Vagina (tissue), 2 donors: ENCODE results near the gene EFEMP1. TPM values are rescaled to one million over a fixed set of nuclear protein-coding genes. Genes with fewer than 3 reads are reported as not detected.

Experiments used
- DNase-seq, 2 donors: peaks; one replicate each; pipeline ENCODE4 v3.0.0-alpha.2; 2017; ENCODE audit errors: extremely low spot score in 2 of 2
- H3K27ac ChIP-seq: fragments of 200-600 bp; sonication (generic); one replicate; pipeline ENCODE4 v1.5.1; 2019
- H3K27me3 ChIP-seq: fragments of 200-600 bp; sonication (generic); one replicate; pipeline ENCODE4 v1.5.1; 2019
- H3K36me3 ChIP-seq, 2 donors: fragments of 200-600 bp; sonication (generic); one replicate each; pipeline ENCODE4 v1.5.1; 2017 to 2019
- H3K4me1 ChIP-seq: fragments of 200-600 bp; sonication (generic); one replicate; pipeline ENCODE4 v1.5.1; 2019
- H3K4me3 ChIP-seq, 2 donors: fragments of 200-600 bp; sonication (generic); 1 replicate in 1 of 2; 2 replicates in 1 of 2; pipeline ENCODE4 v1.5.1; 2016 to 2019
- H3K9me3 ChIP-seq: fragments of 200-600 bp; sonication (generic); one replicate; pipeline ENCODE4 v1.5.1; 2019
- POLR2A ChIP-seq, 2 donors: fragments of 450-650 bp; IDR thresholded peaks; one replicate each; pipeline ENCODE4 v1.6.1; 2017; ENCODE audit warnings: antibody characterized with exemption in 2 of 2, mild to moderate bottlenecking in 2 of 2, moderate library complexity in 2 of 2
- POLR2AphosphoS5 ChIP-seq, 2 donors: sonication (generic); formaldehyde crosslinking; IDR thresholded peaks; one replicate each; pipeline ENCODE4 v1.9.0; 2017; ENCODE audit warnings: antibody characterized with exemption in 2 of 2, mild to moderate bottlenecking in 2 of 2, low read depth in 1 of 2; ENCODE audit not compliant: insufficient read depth in 1 of 2
- intact Hi-C: fragments of 100-400 bp; cut with DNase I; formaldehyde crosslinking; loops from one replicate; pipeline ENCODE4 v1.15.1; 2023
- total RNA-seq: library from RNA; depleted of rRNA; stranded (reverse); fragments of >200 nt; gene quantifications from one replicate; pipeline ENCODE4 v1.2.3, GENCODE V29; 2016
- TF ChIP-seq, protein P1 (sequence below), 3 experiments: fragments of 450-650 bp in 2 of 3; fragments of 200-600 bp in 1 of 3; sonication (generic) in 1 of 3; IDR thresholded peaks; one replicate each; pipeline ENCODE4 v1.5.1; 2017 to 2019; ENCODE audit warnings: antibody characterized with exemption in 3 of 3, mild to moderate bottlenecking in 2 of 3, moderate library complexity in 2 of 3

Gene EFEMP1
- total RNA-seq, 1 donor from 2014 or later, result 235 TPM

DNA sequence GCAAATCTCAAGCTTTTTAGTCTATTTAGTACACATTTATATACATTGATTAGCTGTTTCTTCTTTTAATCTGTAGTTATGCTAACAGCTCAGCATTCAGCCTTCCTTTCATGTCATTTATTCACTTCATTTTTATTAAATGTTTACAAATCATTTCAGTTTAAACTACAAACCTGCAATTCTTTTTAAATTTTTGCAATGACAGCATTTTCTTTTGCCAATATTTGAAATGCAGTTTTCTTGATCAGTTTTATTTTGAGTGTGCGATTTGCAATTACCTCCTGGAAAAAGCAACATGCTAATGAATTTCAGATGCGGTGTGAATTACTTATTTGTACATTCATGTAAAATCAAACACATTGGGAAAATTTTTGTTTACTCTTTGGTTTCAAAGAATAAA is 13.5 kb downstream of the EFEMP1 start:
- Histone ChIP-seq H3K4me1 (peaks cover 19% of the 10 kb centered on the region), H3K9me3 (no peaks in the 10 kb centered on the region), H3K36me3 (no peaks in the 10 kb centered on the region), H3K4me3 (no peak overlapping the region), H3K27me3 (no peaks in the 10 kb centered on the region), H3K27ac (no peak overlapping the region)
- no peak for TF ChIP-seq POLR2AphosphoS5 (IDR thresholded peaks at IDR 0.05; ENCODE audit: insufficient read depth in 1 of 2, low read depth in 1 of 2)
- TF ChIP-seq, protein P1, sequence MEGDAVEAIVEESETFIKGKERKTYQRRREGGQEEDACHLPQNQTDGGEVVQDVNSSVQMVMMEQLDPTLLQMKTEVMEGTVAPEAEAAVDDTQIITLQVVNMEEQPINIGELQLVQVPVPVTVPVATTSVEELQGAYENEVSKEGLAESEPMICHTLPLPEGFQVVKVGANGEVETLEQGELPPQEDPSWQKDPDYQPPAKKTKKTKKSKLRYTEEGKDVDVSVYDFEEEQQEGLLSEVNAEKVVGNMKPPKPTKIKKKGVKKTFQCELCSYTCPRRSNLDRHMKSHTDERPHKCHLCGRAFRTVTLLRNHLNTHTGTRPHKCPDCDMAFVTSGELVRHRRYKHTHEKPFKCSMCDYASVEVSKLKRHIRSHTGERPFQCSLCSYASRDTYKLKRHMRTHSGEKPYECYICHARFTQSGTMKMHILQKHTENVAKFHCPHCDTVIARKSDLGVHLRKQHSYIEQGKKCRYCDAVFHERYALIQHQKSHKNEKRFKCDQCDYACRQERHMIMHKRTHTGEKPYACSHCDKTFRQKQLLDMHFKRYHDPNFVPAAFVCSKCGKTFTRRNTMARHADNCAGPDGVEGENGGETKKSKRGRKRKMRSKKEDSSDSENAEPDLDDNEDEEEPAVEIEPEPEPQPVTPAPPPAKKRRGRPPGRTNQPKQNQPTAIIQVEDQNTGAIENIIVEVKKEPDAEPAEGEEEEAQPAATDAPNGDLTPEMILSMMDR (IDR thresholded peaks at IDR 0.05), result no peak
- no peak for TF ChIP-seq POLR2A (IDR thresholded peaks at IDR 0.05)
- intact Hi-C loops, result no loop called here
- no peak for DNase-seq

DNA sequence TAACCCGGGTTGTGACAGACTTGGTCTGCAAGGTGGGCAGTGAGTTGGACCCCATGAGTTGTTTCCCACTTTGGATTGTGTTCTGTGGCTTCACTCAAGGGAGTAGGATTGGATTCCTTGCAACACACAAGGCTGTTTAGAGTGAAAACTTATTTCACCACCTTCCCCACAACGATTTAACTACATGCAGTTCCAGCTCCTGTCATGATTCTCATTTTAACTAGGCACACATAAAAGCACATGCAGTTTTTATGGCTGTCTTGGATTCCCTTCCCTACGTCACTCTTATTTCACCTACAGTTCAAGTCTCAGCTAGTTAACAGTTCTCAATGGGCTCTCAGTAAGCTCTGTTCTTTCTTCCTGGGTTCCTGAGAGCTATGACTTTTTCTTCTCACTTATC is 15.9 kb downstream of the EFEMP1 start:
- Histone ChIP-seq H3K27ac (peak overlapping the region; percentile 6), H3K9me3 (no peaks in the 10 kb centered on the region), H3K4me3 (no peak overlapping the region), H3K36me3 (no peaks in the 10 kb centered on the region), H3K27me3 (no peaks in the 10 kb centered on the region), H3K4me1 (no peaks in the 10 kb centered on the region)
- no peak for DNase-seq
- intact Hi-C loops, result no loop called here
- TF ChIP-seq, protein P1 (IDR thresholded peaks at IDR 0.05), result no peak
- peak in 1 of 2 donors; percentile 72 for TF ChIP-seq POLR2AphosphoS5 (IDR thresholded peaks at IDR 0.05; ENCODE audit: insufficient read depth in 1 of 2, low read depth in 1 of 2)

DNA sequence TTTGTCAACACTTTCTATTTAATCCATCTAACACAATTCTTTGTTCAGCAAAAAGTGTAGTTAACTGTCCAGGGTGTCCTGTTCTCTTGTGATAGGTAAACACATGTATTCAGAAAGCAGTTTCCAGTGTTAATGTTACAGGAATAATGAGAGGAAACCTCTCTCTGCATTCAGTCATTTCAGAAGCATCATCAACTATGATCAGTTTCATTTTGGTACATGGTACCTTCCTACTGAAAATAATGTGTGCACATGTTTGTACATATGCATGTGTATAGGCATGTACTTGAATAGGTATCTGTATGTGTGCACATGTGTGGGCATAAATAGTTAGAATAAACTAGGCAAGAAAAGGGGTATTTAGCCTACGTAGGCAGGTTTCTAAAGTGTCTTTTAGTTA is 16.6 kb downstream of the EFEMP1 start:
- H3K4me1 ChIP-seq, result no peaks in the 10 kb centered on the region
- H3K4me3 ChIP-seq, result no peak overlapping the region
- no peak overlapping the region for H3K27ac ChIP-seq
- no peak for DNase-seq
- H3K27me3 ChIP-seq, result no peaks in the 10 kb centered on the region
- no peaks in the 10 kb centered on the region for H3K9me3 ChIP-seq
- no peaks in the 10 kb centered on the region for H3K36me3 ChIP-seq
- intact Hi-C loops, result no loop called here
- TF ChIP-seq POLR2AphosphoS5 (IDR thresholded peaks at IDR 0.05; ENCODE audit: insufficient read depth in 1 of 2, low read depth in 1 of 2) (no peak), POLR2A (IDR thresholded peaks at IDR 0.05) (no peak)
- TF ChIP-seq, protein P1 (IDR thresholded peaks at IDR 0.05), result no peak

DNA sequence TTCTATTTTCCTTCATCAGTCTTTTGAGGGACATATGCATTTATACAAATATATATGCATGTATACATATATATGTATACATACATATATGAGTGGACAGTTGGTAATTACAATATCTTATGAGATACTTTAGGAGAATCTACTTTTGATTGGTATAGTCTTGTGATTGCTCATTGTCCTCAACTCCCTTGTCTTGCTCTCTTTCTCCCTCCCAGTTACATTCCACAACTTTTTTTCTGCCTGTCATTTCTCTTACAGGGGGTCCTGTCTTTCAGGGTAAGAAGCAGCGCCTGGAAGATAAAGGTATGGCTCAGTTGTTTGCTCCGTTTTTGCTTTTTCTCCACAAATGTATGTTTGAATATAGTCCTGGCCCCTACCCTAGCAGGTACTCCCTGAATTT is 19.9 kb downstream of the EFEMP1 start:
- H3K4me1 ChIP-seq, result no peaks in the 10 kb centered on the region
- no peaks in the 10 kb centered on the region for H3K9me3 ChIP-seq
- no peak overlapping the region for H3K4me3 ChIP-seq
- H3K27ac ChIP-seq, result no peak overlapping the region
- H3K36me3 ChIP-seq, result no peaks in the 10 kb centered on the region
- intact Hi-C loops, result no loop called here
- TF ChIP-seq, protein P1 (IDR thresholded peaks at IDR 0.05), result no peak
- TF ChIP-seq POLR2AphosphoS5 (IDR thresholded peaks at IDR 0.05; ENCODE audit: insufficient read depth in 1 of 2, low read depth in 1 of 2), result no peak
- TF ChIP-seq POLR2A (IDR thresholded peaks at IDR 0.05), result no peak
- no peak for DNase-seq
- H3K27me3 ChIP-seq, result no peaks in the 10 kb centered on the region

DNA sequence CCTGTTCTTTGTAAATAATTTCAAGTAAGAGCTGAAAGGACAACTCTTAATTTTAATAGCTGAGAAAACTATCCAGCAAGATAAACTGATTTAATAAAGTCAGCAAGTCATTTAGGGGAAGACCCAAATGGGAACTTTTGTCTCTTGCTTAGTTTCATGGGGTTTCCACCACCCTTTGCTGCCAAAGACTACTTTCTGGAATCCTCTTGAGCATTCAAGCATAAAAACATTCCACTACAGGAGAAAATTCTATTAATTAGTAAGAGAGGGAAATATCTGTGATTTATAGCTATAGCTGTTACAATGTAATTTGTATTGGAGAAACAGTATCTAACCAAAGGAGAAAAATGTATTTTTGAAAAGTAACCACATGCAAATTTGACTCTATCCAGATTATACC is 20.6 kb downstream of the EFEMP1 start:
- H3K4me1 ChIP-seq, result no peaks in the 10 kb centered on the region
- TF ChIP-seq POLR2AphosphoS5 (IDR thresholded peaks at IDR 0.05; ENCODE audit: insufficient read depth in 1 of 2, low read depth in 1 of 2), result no peak
- no peak for TF ChIP-seq POLR2A (IDR thresholded peaks at IDR 0.05)
- TF ChIP-seq, protein P1 (IDR thresholded peaks at IDR 0.05), result no peak
- intact Hi-C loops, result no loop called here
- no peaks in the 10 kb centered on the region for H3K36me3 ChIP-seq
- H3K9me3 ChIP-seq, result no peaks in the 10 kb centered on the region
- H3K4me3 ChIP-seq, result no peak overlapping the region
- no peak for DNase-seq
- no peak overlapping the region for H3K27ac ChIP-seq
- no peaks in the 10 kb centered on the region for H3K27me3 ChIP-seq
